Neural progenitor cell (in vitro differentiated cells): Measurements from ENCODE around the gene SDC1.

ENCODE experiments used
- CTCF ChIP-seq: fragments of 200-600 bp; sonication (generic); IDR thresholded peaks from 2 replicates; pipeline ENCODE4 v1.5.1; 2017; ENCODE audit warnings: antibody characterized with exemption, mild to moderate bottlenecking
- EZH2 ChIP-seq: fragments of 200-600 bp; sonication (generic); IDR thresholded peaks from 2 replicates; pipeline ENCODE4 v1.6.1; 2017; ENCODE audit warnings: antibody characterized with exemption, mild to moderate bottlenecking, moderate library complexity

GRCh38 chr2:20173496-20174402 lies 51.2 kb downstream of the SDC1 start:
- no peak for TF ChIP-seq CTCF
- TF ChIP-seq EZH2, result no peak
